Keratinocyte (primary cell): ENCODE measurements around the gene USH1C.

ENCODE experiments used
- CTCF ChIP-seq, 3 experiments: IDR thresholded peaks in 1 of 3; conservative IDR thresholded peaks in 1 of 3; optimal IDR thresholded peaks in 1 of 3; 2 replicates in 2 of 3; 3 replicates in 1 of 3; pipeline versions ENCODE3 to v1.5.1; 2011; ENCODE audit warnings: low read length in 3 of 3, mild to moderate bottlenecking in 3 of 3, moderate library complexity in 2 of 3, control low read depth in 1 of 3, inconsistent platforms in 1 of 3; ENCODE audit not compliant: insufficient read depth in 2 of 3; ENCODE audit errors: extremely low read depth in 1 of 3
- EZH2 ChIP-seq: IDR thresholded peaks from one replicate; pipeline ENCODE4 v1.6.1; 2012; ENCODE audit warnings: inconsistent platforms, mild to moderate bottlenecking, low read length, moderate library complexity

GRCh38 chr11:17506314-17506713 is 37.9 kb downstream of the USH1C start:
- TF ChIP-seq CTCF (optimal IDR thresholded peaks at IDR 0.05 in 1 of 3, IDR thresholded peaks at IDR 0.05 in 1 of 3, conservative IDR thresholded peaks at IDR 0.05 in 1 of 3; ENCODE audit: extremely low read depth in 1 of 3, insufficient read depth in 2 of 3, low read length in 3 of 3) (no peak), EZH2 (no peak)
